Small intestine (tissue), 7 donors: ENCODE data around the gene BRMS1. TPM values are rescaled to one million over a fixed set of nuclear protein-coding genes. Genes with fewer than 3 reads are reported as not detected.
"Not testable (repeated sequence)": the region's sequence is repeated elsewhere in the genome, so short reads cannot be mapped to it uniquely, and the experiment has no call there.

ENCODE experiments used
- DNase-seq, 2 donors: peaks; one replicate each; pipeline versions ENCODE4 v3.0.0 to v3.0.0-alpha.2; 2013
- FAIRE-seq: peaks from 2 replicates; lab custom pipeline; 2012; peaks lifted over from hg19 to GRCh38; lab: Jason Lieb, UNC
- H3K27ac ChIP-seq, 3 donors: one replicate each; pipeline ENCODE4 v1.5.1; 2013; ENCODE audit warnings: low read length in 2 of 3, mild to moderate bottlenecking in 2 of 3, control low read depth in 1 of 3, inconsistent platforms in 1 of 3, low read depth in 1 of 3, moderate library complexity in 1 of 3
- H3K27me3 ChIP-seq, 3 donors: one replicate each; pipeline ENCODE4 v1.6.1; 2013; ENCODE audit warnings: low read length in 3 of 3, inconsistent platforms in 1 of 3; ENCODE audit not compliant: control insufficient read depth in 3 of 3, insufficient read depth in 3 of 3
- H3K36me3 ChIP-seq, 3 donors: one replicate each; pipeline ENCODE4 v1.6.1; 2013; ENCODE audit warnings: low read length in 3 of 3, inconsistent platforms in 1 of 3, low read depth in 1 of 3, mild to moderate bottlenecking in 1 of 3, moderate library complexity in 1 of 3; ENCODE audit not compliant: control insufficient read depth in 3 of 3, insufficient read depth in 2 of 3
- H3K4me1 ChIP-seq, 3 donors: one replicate each; pipeline ENCODE4 v1.6.1; 2013; ENCODE audit warnings: low read length in 2 of 3, inconsistent platforms in 1 of 3, low read depth in 1 of 3, mild to moderate bottlenecking in 1 of 3, moderate library complexity in 1 of 3; ENCODE audit not compliant: control insufficient read depth in 3 of 3, insufficient read depth in 2 of 3
- H3K4me3 ChIP-seq, 3 donors: one replicate each; pipeline ENCODE4 v1.5.1; 2013; ENCODE audit warnings: low read length in 3 of 3, control low read depth in 1 of 3, inconsistent platforms in 1 of 3, low read depth in 1 of 3, mild to moderate bottlenecking in 1 of 3, moderate library complexity in 1 of 3
- H3K9me3 ChIP-seq, 2 donors: one replicate each; pipeline ENCODE4 v1.6.1; 2013; ENCODE audit warnings: low read depth in 1 of 2, low read length in 1 of 2; ENCODE audit not compliant: control insufficient read depth in 2 of 2, insufficient read depth in 1 of 2
- WGBS, 3 donors: extraction: QIAGEN DNeasy Blood & Tissue Kit; methylation state at CpG; one replicate each; pipeline ENCODE4 v1.1.7; 2013; 5-methylcytosine and 5-hydroxymethylcytosine counted together
- polyA plus RNA-seq, 4 donors: library from polyadenylated mRNA; stranded (reverse) in 3 of 4; unstranded in 1 of 4; fragments of 200-250 nt in 3 of 4; fragments of 120-200 nt in 1 of 4; gene quantifications; one replicate each; pipeline versions ENCODE4 v1.2.1 to v1.2.3, GENCODE V29; 2013
- donor health status: healthy with polysubstance abuse.
- donor health status: control.
- donor health status: control.
- donor health status: Bipolar disorder and iron deficiency.
- donor health status: healthy.

The BRMS1 gene
- polyA plus RNA-seq, 4 donors: 33.5 to 77.5 (median 72.7) TPM

GRCh38 chr11:66359662-66360087 is 14.8 kb upstream of the BRMS1 start:
- Histone ChIP-seq H3K36me3 (peaks cover 0 to 80% (median 5%) of the 10 kb centered on the region in 3 donors), H3K27me3 (no peaks in the 10 kb centered on the region), H3K4me1 (no peaks in the 10 kb centered on the region), H3K9me3 (no peaks in the 10 kb centered on the region), H3K4me3 (no peak overlapping the region), H3K27ac (no peak overlapping the region)
- FAIRE-seq: no peak
- no peak for DNase-seq
- 62 to 74% (median 67%) methylated on average over 3 of the region's 3 CpGs for WGBS, 3 donors

- DNase-seq: peak in 1 of 2 donors; percentile 61
- H3K9me3 ChIP-seq, H3K4me3 ChIP-seq, FAIRE-seq, H3K27me3 ChIP-seq: not testable (repeated sequence)
- WGBS, 3 donors: 25 to 57% (median 44%) methylated on average over 8 of the region's 8 CpGs
- H3K4me1 ChIP-seq: peaks cover 3 to 54% (median 6%) of the 10 kb centered on the region in 3 donors
- peaks cover 0 to 18% (median 0%) of the 10 kb centered on the region in 3 donors for H3K36me3 ChIP-seq
- peak overlapping the region; percentile 41 to 98 (median 84) for H3K27ac ChIP-seq
These were observed 5.8 kb upstream of the BRMS1 start for GRCh38 chr11:66350560-66351235.

GRCh38 chr11:66349084-66349386 is 4.1 kb upstream of the BRMS1 start:
- H3K4me1 ChIP-seq: peaks cover 3 to 59% (median 6%) of the 10 kb centered on the region in 3 donors
- no peak for FAIRE-seq
- H3K27me3 ChIP-seq: no peaks in the 10 kb centered on the region
- H3K9me3 ChIP-seq: peaks cover 0 to 6% of the 10 kb centered on the region in 2 donors
- H3K27ac ChIP-seq: peak overlapping the region; percentile 78 to 98 (median 96)
- 18 to 69% (median 33%) methylated on average over 2 of the region's 2 CpGs for WGBS, 3 donors
- H3K36me3 ChIP-seq: peaks cover 0 to 9% (median 0%) of the 10 kb centered on the region in 3 donors
- H3K4me3 ChIP-seq: peak overlapping the region in 2 of 3 donors; percentile 1 to 69
- DNase-seq: peak in 1 of 2 donors; percentile 46

GRCh38 chr11:66347425-66348276 is 2.7 kb upstream of the BRMS1 start, which contains the start of gene B4GAT1:
Gene B4GAT1 (minus strand): TSS chr11:66347629. CDS start chr11:66347545, 84 bp downstream.
- Histone ChIP-seq H3K27me3 (no peaks in the 10 kb centered on the region), H3K36me3 (peaks cover 0 to 9% (median 0%) of the 10 kb centered on the region in 3 donors), H3K4me3 (peak within 1 kb of the TSS; percentile 69 to 80 (median 72)), H3K27ac (peak within 1 kb of the TSS; percentile 87 to 98 (median 96)), H3K4me1 (peaks cover 3 to 50% (median 6%) of the 10 kb centered on the region in 3 donors), H3K9me3 (no peaks in the 10 kb centered on the region)
- 0 to 1% (median 0%) methylated on average over 26 to 101 of the region's 101 CpGs for WGBS, 3 donors
- peak; percentile 80 to 94 for DNase-seq
- no peak for FAIRE-seq

- Histone ChIP-seq H3K36me3 (peaks cover 0 to 15% (median 1%) of the 10 kb centered on the region in 3 donors), H3K9me3 (no peaks in the 10 kb centered on the region), H3K27me3 (no peaks in the 10 kb centered on the region), H3K27ac (peak overlapping the region; percentile 81 to 93 (median 87)), H3K4me1 (peaks cover 3 to 42% (median 6%) of the 10 kb centered on the region in 3 donors), H3K4me3 (peak overlapping the region; percentile 69 to 80 (median 72))
- WGBS, 3 donors: 10 to 28% (median 19%) methylated on average over 57 to 68 of the region's 68 CpGs
- peak in 1 of 2 donors; percentile 70 for DNase-seq
- FAIRE-seq: no peak
These were observed 1.8 kb upstream of the BRMS1 start for GRCh38 chr11:66346476-66347424.

- Histone ChIP-seq H3K9me3 (no peaks in the 10 kb centered on the region), H3K4me1 (peaks cover 3 to 36% (median 6%) of the 10 kb centered on the region in 3 donors), H3K27me3 (no peaks in the 10 kb centered on the region), H3K36me3 (peaks cover under 1 to 29% (median 9%) of the 10 kb centered on the region in 3 donors), H3K27ac (peak overlapping the region in 2 of 3 donors; percentile 47 to 77), H3K4me3 (peak overlapping the region in 2 of 3 donors; percentile 24 to 91)
- DNase-seq (no peak), FAIRE-seq (no peak)
- WGBS, 3 donors: 3 to 6% (median 5%) methylated on average over 7 of the region's 7 CpGs
These were observed 379 bp upstream of the BRMS1 start for GRCh38 chr11:66345316-66345649.

- H3K27me3 ChIP-seq: no peaks in the 10 kb centered on the region
- no peak overlapping the region for H3K27ac ChIP-seq
- DNase-seq (no peak), FAIRE-seq (no peak)
- WGBS, 3 donors: 89 to 92% (median 90%) methylated on average over 8 of the region's 8 CpGs
- H3K4me3 ChIP-seq: no peak overlapping the region
- no peaks in the 10 kb centered on the region for H3K9me3 ChIP-seq
- H3K36me3 ChIP-seq: peaks cover 8 to 50% (median 9%) of the 10 kb centered on the region in 3 donors
- peaks cover 3 to 21% (median 6%) of the 10 kb centered on the region in 3 donors for H3K4me1 ChIP-seq
These were observed 1.7 kb downstream of the BRMS1 start for GRCh38 chr11:66343176-66343575.
